ENCODE measurements around the gene IL32.
"Not testable (repeated sequence)": the region's sequence is repeated elsewhere in the genome, so short reads cannot be mapped to it uniquely, and the experiment has no call there.

IL32 gene

GRCh38 chr16:3072576-3073263, 7.3 kb downstream of the IL32 start:
- not testable (repeated sequence) for DNase-seq

GRCh38 chr16:3073448-3073847, 8.0 kb downstream of the IL32 start:
- DNase-seq: no peak

- DNase-seq: no peak
These were observed 9.6 kb downstream of the IL32 start for GRCh38 chr16:3074860-3075522.

GRCh38 chr16:3075523-3075915, 10.1 kb downstream of the IL32 start:
- DNase-seq: no peak

GRCh38 chr16:3075946-3076345, 10.5 kb downstream of the IL32 start:
- DNase-seq: not testable (repeated sequence)

GRCh38 chr16:3076577-3076976, 11.1 kb downstream of the IL32 start:
- DNase-seq: no peak

- no peak for DNase-seq
These were observed 14.6 kb downstream of the IL32 start for GRCh38 chr16:3080024-3080423.

GRCh38 chr16:3081957-3082356, 16.5 kb downstream of the IL32 start:
- DNase-seq: not testable (repeated sequence)

GRCh38 chr16:3083408-3083807, 18.0 kb downstream of the IL32 start:
- not testable (repeated sequence) for DNase-seq

GRCh38 chr16:3084491-3084890, 19.1 kb downstream of the IL32 start:
- DNase-seq: no peak

- no peak for DNase-seq
These were observed 19.7 kb downstream of the IL32 start for GRCh38 chr16:3084969-3085670.

- no peak for DNase-seq
These were observed 20.6 kb downstream of the IL32 start for GRCh38 chr16:3085868-3086595.

GRCh38 chr16:3086596-3087242, 21.3 kb downstream of the IL32 start:
- no peak for DNase-seq

- peak; percentile 23 for DNase-seq
These were observed 22.1 kb downstream of the IL32 start for GRCh38 chr16:3087243-3088235.

GRCh38 chr16:3088450-3088849, 23.0 kb downstream of the IL32 start:
- DNase-seq: no peak

- DNase-seq: no peak
These were observed 23.7 kb downstream of the IL32 start for GRCh38 chr16:3088925-3089716.

GRCh38 chr16:3089717-3090592, 24.5 kb downstream of the IL32 start:
- no peak for DNase-seq

- DNase-seq: no peak
These were observed 26.1 kb downstream of the IL32 start for GRCh38 chr16:3091551-3091950.

GRCh38 chr16:3092501-3092941, 27.1 kb downstream of the IL32 start:
- peak; percentile 17 for DNase-seq

All from eye (tissue), 1 donor.